Sigmoid colon (tissue), 4 donors: ENCODE results near the gene AKAP8.

Experiments
- POLR2A ChIP-seq, 2 donors: fragments of 450-650 bp; IDR thresholded peaks; one replicate each; pipeline ENCODE4 v1.6.1; 2016; ENCODE audit warnings: antibody characterized with exemption in 2 of 2, mild to moderate bottlenecking in 2 of 2, moderate library complexity in 2 of 2
- POLR2AphosphoS5 ChIP-seq, 4 donors: sonication (generic); formaldehyde crosslinking; IDR thresholded peaks; one replicate each; pipeline ENCODE4 v1.6.1; 2017; ENCODE audit warnings: antibody characterized with exemption in 4 of 4
- TF ChIP-seq, protein P1 (sequence below), 4 experiments: fragments of 450-650 bp in 3 of 4; fragments of 200-600 bp in 1 of 4; IDR thresholded peaks; one replicate each; pipeline ENCODE4 v1.5.1; 2016 to 2019; ENCODE audit warnings: antibody characterized with exemption in 4 of 4, mild to moderate bottlenecking in 3 of 4, moderate library complexity in 2 of 4

DNA sequence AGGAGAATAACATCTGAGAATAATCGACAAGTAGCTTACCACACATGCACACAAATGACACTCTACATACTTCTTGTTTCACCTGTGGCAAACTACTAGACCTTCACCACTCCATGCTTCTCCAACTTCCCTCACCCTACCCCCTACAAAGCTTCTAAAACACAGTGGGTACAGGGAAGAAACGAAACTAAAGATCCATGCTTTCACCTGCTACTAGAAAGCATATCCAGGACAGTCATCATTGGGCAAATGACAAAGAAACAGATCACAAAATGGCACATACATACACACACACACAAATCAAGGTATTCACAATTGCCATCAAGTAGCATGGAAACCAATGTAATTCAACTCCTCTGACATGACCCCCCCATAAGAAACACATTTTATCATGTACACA, 57.8 kb downstream of the AKAP8 start:
- TF ChIP-seq, protein P1, sequence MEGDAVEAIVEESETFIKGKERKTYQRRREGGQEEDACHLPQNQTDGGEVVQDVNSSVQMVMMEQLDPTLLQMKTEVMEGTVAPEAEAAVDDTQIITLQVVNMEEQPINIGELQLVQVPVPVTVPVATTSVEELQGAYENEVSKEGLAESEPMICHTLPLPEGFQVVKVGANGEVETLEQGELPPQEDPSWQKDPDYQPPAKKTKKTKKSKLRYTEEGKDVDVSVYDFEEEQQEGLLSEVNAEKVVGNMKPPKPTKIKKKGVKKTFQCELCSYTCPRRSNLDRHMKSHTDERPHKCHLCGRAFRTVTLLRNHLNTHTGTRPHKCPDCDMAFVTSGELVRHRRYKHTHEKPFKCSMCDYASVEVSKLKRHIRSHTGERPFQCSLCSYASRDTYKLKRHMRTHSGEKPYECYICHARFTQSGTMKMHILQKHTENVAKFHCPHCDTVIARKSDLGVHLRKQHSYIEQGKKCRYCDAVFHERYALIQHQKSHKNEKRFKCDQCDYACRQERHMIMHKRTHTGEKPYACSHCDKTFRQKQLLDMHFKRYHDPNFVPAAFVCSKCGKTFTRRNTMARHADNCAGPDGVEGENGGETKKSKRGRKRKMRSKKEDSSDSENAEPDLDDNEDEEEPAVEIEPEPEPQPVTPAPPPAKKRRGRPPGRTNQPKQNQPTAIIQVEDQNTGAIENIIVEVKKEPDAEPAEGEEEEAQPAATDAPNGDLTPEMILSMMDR (IDR thresholded peaks at IDR 0.05), result no peak
- no peak for TF ChIP-seq POLR2A (IDR thresholded peaks at IDR 0.05)
- no peak for TF ChIP-seq POLR2AphosphoS5 (IDR thresholded peaks at IDR 0.05)
